ENCODE data around the gene TRPT1.

Gene TRPT1

GRCh38 chr11:64225608-64226506 lies at the start of gene TRPT1, which contains the start of gene NUDT22:
TRPT1 (minus strand) TSS chr11:64226186; CDS start chr11:64225860, 326 bp downstream.
NUDT22 (plus strand) TSS chr11:64226274; CDS start chr11:64226653, 379 bp downstream.
- DNase-seq: no peak

GRCh38 chr11:64275031-64275800 lies 49.2 kb upstream of the TRPT1 start:
- DNase-seq: no peak

GRCh38 chr11:64269540-64270220 lies 43.7 kb upstream of the TRPT1 start:
- peak; percentile 90 for DNase-seq

GRCh38 chr11:64268893-64269539 lies 43.0 kb upstream of the TRPT1 start:
- DNase-seq: no peak

- DNase-seq: no peak
Measured at GRCh38 chr11:64268025-64268892, 42.3 kb upstream of the TRPT1 start.

GRCh38 chr11:64267207-64267945 lies 41.4 kb upstream of the TRPT1 start:
- no peak for DNase-seq

- no peak for DNase-seq
Measured at GRCh38 chr11:64266339-64266738, 40.4 kb upstream of the TRPT1 start.

- no peak for DNase-seq
Measured at GRCh38 chr11:64265176-64266160, 39.5 kb upstream of the TRPT1 start.

GRCh38 chr11:64264371-64264852 lies 38.4 kb upstream of the TRPT1 start:
- DNase-seq: no peak

GRCh38 chr11:64263947-64264317 lies 37.9 kb upstream of the TRPT1 start:
- DNase-seq: no peak

GRCh38 chr11:64263021-64263946 lies 37.3 kb upstream of the TRPT1 start:
- no peak for DNase-seq

- DNase-seq: no peak
Measured at GRCh38 chr11:64262271-64263002, 36.5 kb upstream of the TRPT1 start.

- no peak for DNase-seq
Measured at GRCh38 chr11:64261556-64262080, 35.6 kb upstream of the TRPT1 start.

GRCh38 chr11:64260147-64260708 lies 34.2 kb upstream of the TRPT1 start:
- DNase-seq: no peak

- DNase-seq: no peak
Measured at GRCh38 chr11:64259533-64260067, 33.6 kb upstream of the TRPT1 start.

GRCh38 chr11:64258946-64259532 lies 33.1 kb upstream of the TRPT1 start:
- no peak for DNase-seq

Measured in SIG-M5 (cell line).